GM12878 (cell line): ENCODE measurements around the gene RBM4B. TPM values are rescaled to one million over a fixed set of nuclear protein-coding genes. Genes with fewer than 3 reads are reported as not detected.

Experiments used
- ATAC-seq: fragments of 200-7000 bp; cut with Tn5 transposase; 3 replicates; pipeline ENCODE4 v1.9.1; 2020; ENCODE audit warnings: mild to moderate bottlenecking, moderate library complexity
- BruUV-seq: library from RNA; stranded (reverse); fragments of 400-500 nt; replicated peaks from 2 replicates; lab custom pipeline; 2021; lab: Mats Ljungman, UMichigan
- CTCF ChIA-PET: fragments of 300-600 bp; sonication (Branson Sonifier 250); formaldehyde crosslinking; extraction: SDS; loops from one replicate; lab custom pipeline; 2021; ENCODE audit warnings: inconsistent platforms; lab: Yijun Ruan, JAX
- POLR2A ChIA-PET: fragments of 350-600 bp; formaldehyde crosslinking; extraction: SDS; loops from one replicate; lab custom pipeline; 2021; ENCODE audit warnings: inconsistent platforms; lab: Charles Lee
- RAD21 ChIA-PET: fragments of 300-600 bp; sonication (Branson Sonifier 250); formaldehyde crosslinking; loops from one replicate; lab custom pipeline; 2023; ENCODE audit warnings: antibody characterized with exemption; ENCODE audit not compliant: unreplicated experiment; lab: Charles Lee
- SMC1A ChIA-PET: fragments of 300-600 bp; sonication (Branson Sonifier 250); formaldehyde crosslinking; loops from one replicate; lab custom pipeline; 2023; ENCODE audit not compliant: unreplicated experiment, uncharacterized antibody; lab: Charles Lee
- DNase-seq: peaks from one replicate; pipeline ENCODE4 v3.0.0-alpha.2; 2011; ENCODE audit warnings: low read depth, low spot score
- FAIRE-seq: peaks from 3 replicates; lab custom pipeline; 2011; peaks lifted over from hg19 to GRCh38; lab: Jason Lieb, UNC
- H2AFZ ChIP-seq: 2 replicates; pipeline ENCODE4 v1.6.0; 2011; ENCODE audit warnings: low read depth, low read length, control low read depth; ENCODE audit not compliant: control insufficient read depth
- H3K27ac ChIP-seq: 2 replicates; pipeline ENCODE4 v1.5.1; 2011; ENCODE audit warnings: control low read depth; ENCODE audit not compliant: control insufficient read depth, insufficient read depth
- H3K27me3 ChIP-seq, 2 experiments: replicated peaks in 1 of 2; 2 replicates each; pipeline versions ENCODE4 v1.6.0 to v1.6.1; 2011; ENCODE audit warnings: low read length in 1 of 2; ENCODE audit not compliant: control insufficient read depth in 2 of 2, insufficient read depth in 2 of 2
- H3K36me3 ChIP-seq, 2 experiments: 2 replicates each; pipeline ENCODE4 v1.5.1; 2011; ENCODE audit warnings: low read length in 1 of 2; ENCODE audit not compliant: control insufficient read depth in 2 of 2, insufficient read depth in 2 of 2
- H3K4me1 ChIP-seq: 2 replicates; pipeline ENCODE4 v1.6.1; 2011; ENCODE audit warnings: mild to moderate bottlenecking, low read length, moderate library complexity, mixed read lengths; ENCODE audit not compliant: control insufficient read depth, insufficient read depth
- H3K4me2 ChIP-seq: 2 replicates; pipeline ENCODE4 v1.6.0; 2011; ENCODE audit warnings: control low read depth; ENCODE audit not compliant: control insufficient read depth, insufficient read depth
- H3K4me3 ChIP-seq: fragments of 200-600 bp; sonication (generic); 2 replicates; pipeline ENCODE4 v1.5.1; 2016
- H3K79me2 ChIP-seq: 2 replicates; pipeline ENCODE4 v1.6.0; 2011; ENCODE audit warnings: low read length; ENCODE audit not compliant: control insufficient read depth, insufficient read depth
- H3K9ac ChIP-seq: 2 replicates; pipeline ENCODE4 v1.8.0; 2011; ENCODE audit warnings: low read length, control low read depth, mixed read lengths; ENCODE audit not compliant: control insufficient read depth, insufficient read depth
- H3K9me3 ChIP-seq: replicated peaks from 3 replicates; pipeline ENCODE4 v1.5.1; 2011; ENCODE audit warnings: mild to moderate bottlenecking, low read length; ENCODE audit not compliant: control insufficient read depth, insufficient read depth
- H4K20me1 ChIP-seq: 2 replicates; pipeline ENCODE4 v1.6.0; 2011; ENCODE audit not compliant: control insufficient read depth, insufficient read depth
- CBFB ChIP-seq: IDR thresholded peaks from 2 replicates; pipeline ENCODE4 v1.6.1; 2016; ENCODE audit warnings: antibody characterized with exemption, low read depth
- ELK1 ChIP-seq: IDR thresholded peaks from 2 replicates; pipeline ENCODE4 v1.6.1; 2012; ENCODE audit warnings: low read depth, low read length, improper control_type of control experiment
- FOXM1 ChIP-seq: IDR thresholded peaks from 2 replicates; pipeline ENCODE4 v1.6.1; 2012; ENCODE audit warnings: low read depth, mild to moderate bottlenecking, inconsistent platforms, low read length, moderate library complexity
- KAT2A ChIP-seq: conservative IDR thresholded peaks from 2 replicates; pipeline ENCODE4 v1.6.1; 2011; ENCODE audit warnings: low read depth, low read length; ENCODE audit not compliant: control insufficient read depth
- MAX ChIP-seq: IDR thresholded peaks from 2 replicates; pipeline ENCODE4 v1.6.1; 2012; ENCODE audit warnings: low read depth, low read length, improper control_type of control experiment
- MEF2B ChIP-seq: fragments of 450-650 bp; IDR thresholded peaks from 2 replicates; pipeline ENCODE4 v1.6.1; 2018; ENCODE audit warnings: mild to moderate bottlenecking, moderate library complexity; ENCODE audit not compliant: partially characterized antibody, poor library complexity, severe bottlenecking
- NBN ChIP-seq: fragments of 450-650 bp; IDR thresholded peaks from 2 replicates; pipeline ENCODE4 v1.6.1; 2016
- NFYA ChIP-seq: IDR thresholded peaks from 2 replicates; pipeline ENCODE4 v1.6.1; 2011; ENCODE audit warnings: low read depth, mild to moderate bottlenecking, low read length, improper control_type of control experiment, borderline replicate concordance
- PML ChIP-seq: IDR thresholded peaks from 2 replicates; pipeline ENCODE4 v1.6.1; 2012; ENCODE audit warnings: low read length, inconsistent platforms
- RFX5 ChIP-seq: IDR thresholded peaks from 2 replicates; pipeline ENCODE4 v1.6.1; 2011; ENCODE audit warnings: low read depth, low read length, improper control_type of control experiment
- SIN3A ChIP-seq: IDR thresholded peaks from 2 replicates; pipeline ENCODE4 v1.6.1; 2012; ENCODE audit warnings: low read depth, low read length, improper control_type of control experiment
- SMAD5 ChIP-seq: IDR thresholded peaks from 2 replicates; pipeline ENCODE4 v1.6.1; 2016; ENCODE audit warnings: antibody characterized with exemption, low read depth
- SREBF2 ChIP-seq: IDR thresholded peaks from 2 replicates; pipeline ENCODE4 v1.6.1; 2012; ENCODE audit warnings: mild to moderate bottlenecking, low read length
- TBL1XR1 ChIP-seq: IDR thresholded peaks from 2 replicates; pipeline ENCODE4 v1.6.1; 2012; ENCODE audit warnings: low read depth, low read length, improper control_type of control experiment
- TCF3 ChIP-seq: IDR thresholded peaks from 2 replicates; pipeline ENCODE4 v1.6.1; 2012; ENCODE audit warnings: low read depth, mild to moderate bottlenecking, low read length, borderline replicate concordance; ENCODE audit not compliant: insufficient read depth
- WRNIP1 ChIP-seq: IDR thresholded peaks from 2 replicates; pipeline ENCODE4 v1.6.1; 2011; ENCODE audit warnings: low read depth, low read length, improper control_type of control experiment, borderline replicate concordance
- ZNF24 ChIP-seq: fragments of 450-650 bp; IDR thresholded peaks from 2 replicates; pipeline ENCODE4 v1.6.1; 2017; ENCODE audit warnings: antibody characterized with exemption, mild to moderate bottlenecking
- WGBS: methylation state at CpG from one replicate; pipeline ENCODE4 v1.1.6; 2016; ENCODE audit warnings: low lambda C conversion rate; ENCODE audit not compliant: insufficient replicate concordance, insufficient coverage; ENCODE audit errors: missing lambda C conversion rate; 5-methylcytosine and 5-hydroxymethylcytosine counted together
- in situ Hi-C: fragments of 300-500 bp; cut with MboI; formaldehyde crosslinking; loops from 9 replicates; pipeline ENCODE4 v1.14.3; 2018; ENCODE audit warnings: mixed read lengths
- intact Hi-C: fragments of 100-400 bp; cut with micrococcal nuclease; formaldehyde crosslinking; loops from one replicate; pipeline ENCODE4 v1.14.2; 2022; ENCODE audit not compliant: unreplicated experiment
- polyA plus RNA-seq, 11 experiments: library from polyadenylated mRNA; depleted of rRNA in 4 of 11; unstranded in 6 of 11; stranded (reverse) in 5 of 11; fragments of >200 nt; fragmentation: Nextera tagmentation in 4 of 11; fragmentation: Illumina TruSeq in 1 of 11; extraction: Ambion mirVana in 4 of 11; extraction: Trizol in 1 of 11; gene quantifications; 1 replicate in 1 of 11; 2 replicates in 10 of 11; pipeline versions ENCODE4 v1.2.1 to v1.2.3, GENCODE V29; 2011 to 2016; ENCODE audit warnings: inconsistent platforms in 2 of 11, missing spikeins in 2 of 11, low read depth in 1 of 11
- total RNA-seq, 4 experiments: library from RNA; depleted of rRNA in 3 of 4; stranded (reverse); fragments of >200 nt in 3 of 4; fragmentation: Illumina TruSeq in 1 of 4; extraction: Trizol in 1 of 4; gene quantifications; 2 replicates each; pipeline versions ENCODE4 v1.2.1 to v1.2.3, GENCODE V29; 2013 to 2021

Gene RBM4B
- total and polyA plus RNA-seq, 10 of the 15 experiments (the other 5 are each of a cell fraction or from before 2014, with no cell fraction given): 16.1 to 37.0 (median 21.6) TPM

DNA sequence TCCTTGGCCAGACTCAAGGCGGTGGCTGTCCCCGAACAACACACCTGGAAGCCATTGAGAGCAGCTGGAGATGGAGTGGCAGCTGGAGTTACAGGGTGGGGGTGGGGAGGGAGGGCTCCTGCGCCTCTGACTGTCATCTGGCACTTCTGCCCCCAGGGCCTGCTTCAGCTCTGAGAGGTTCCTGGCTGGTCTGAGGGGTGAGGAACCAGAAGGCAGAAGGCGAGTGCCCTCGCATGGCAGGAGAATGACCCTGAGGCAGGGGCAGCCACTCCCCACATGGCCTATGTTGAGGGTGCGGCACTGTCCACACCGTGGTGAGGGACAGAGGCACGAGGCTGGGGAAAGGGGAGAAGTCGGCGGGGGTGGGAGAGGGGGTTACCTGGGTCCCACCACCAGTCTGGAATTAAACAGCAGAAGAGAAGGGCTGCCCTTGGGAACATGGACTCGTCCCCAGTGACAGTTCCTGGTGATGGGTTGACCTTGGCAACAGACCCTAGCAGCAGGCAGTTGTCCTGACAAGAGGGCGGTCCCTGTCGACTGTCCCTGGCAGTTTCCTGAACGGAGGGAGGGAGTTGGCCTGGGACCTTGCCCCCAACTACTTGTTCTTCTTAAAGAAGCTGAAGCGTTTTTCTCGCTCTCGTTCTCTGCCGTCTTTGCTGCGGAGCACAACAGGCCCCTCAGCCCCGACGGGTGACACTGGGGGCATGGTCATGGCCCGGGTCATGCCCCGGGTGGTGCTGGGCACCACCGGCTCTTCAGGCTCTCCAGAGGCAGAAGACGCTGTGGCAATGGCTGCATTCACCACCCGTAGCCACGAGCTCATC, 7.8 kb upstream of the RBM4B start:
- RAD21 ChIA-PET: interaction anchor here (1.7 kb wide), 1 partner anchor 10 kb away, joined by 4 read pairs; no protein-coding TSS in a partner anchor
- Histone ChIP-seq H4K20me1 (no peaks in the 10 kb centered on the region), H2AFZ (no peak overlapping the region), H3K27ac (no peak overlapping the region), H3K9ac (no peak overlapping the region), H3K36me3 (no peaks in the 10 kb centered on the region), H3K4me1 (no peaks in the 10 kb centered on the region), H3K79me2 (no peaks in the 10 kb centered on the region), H3K4me2 (no peak overlapping the region), H3K4me3 (no peak overlapping the region), H3K27me3 (no peaks in the 10 kb centered on the region), H3K9me3 (no peaks in the 10 kb centered on the region)
- in situ Hi-C loops (no loop called here), intact Hi-C loops (no loop called here)
- SMC1A ChIA-PET: no interaction called here
- no peak for ATAC-seq
- TF ChIP-seq NFYA (no peak), ZNF24 (no peak), TCF3 (no peak), KAT2A (no peak), SIN3A (no peak), PML (no peak), WRNIP1 (no peak), ELK1 (no peak), CBFB (no peak), RFX5 (no peak), MEF2B (no peak), MAX (no peak), SMAD5 (no peak), FOXM1 (no peak), SREBF2 (no peak), TBL1XR1 (no peak), NBN (no peak)
- no peak for FAIRE-seq
- CTCF ChIA-PET: interaction anchor here (0.8 to 1.6 kb wide), 3 partner anchors 12 to 153 kb away, joined by 3 to 4 read pairs (median 4); no protein-coding TSS in a partner anchor
- BruUV-seq: no TSS peak
- POLR2A ChIA-PET: no interaction called here
- 68% methylated on average over 24 of the region's 27 CpGs for WGBS
- DNase-seq: no peak
